ENCODE data around the gene STK39. TPM values are rescaled to one million over a fixed set of nuclear protein-coding genes. Genes with fewer than 3 reads are reported as not detected.

The STK39 gene
- total RNA-seq, 1 experiment from 2014 or later = 15.9 TPM

DNA sequence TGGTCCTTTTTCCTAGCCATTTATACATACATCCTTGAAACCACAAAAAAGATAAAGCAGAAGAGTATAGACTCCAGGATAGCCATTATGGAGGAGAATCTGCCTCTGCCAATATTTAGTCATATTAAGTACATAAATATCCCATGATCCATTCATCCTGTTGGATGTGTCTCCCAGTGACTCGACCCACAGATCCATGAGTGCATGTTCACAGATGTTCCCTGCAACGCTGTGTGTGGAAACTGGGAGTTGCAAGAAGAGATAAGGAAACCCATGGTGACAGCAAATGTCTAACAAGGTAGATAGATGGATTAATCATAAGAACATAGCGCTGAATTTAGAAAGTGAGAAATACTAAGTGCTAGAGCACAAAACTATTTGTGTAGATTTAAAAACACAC is 34.5 kb downstream of the STK39 start:
- Histone ChIP-seq H3K4me1 (ENCODE audit: insufficient read depth, low read length, poor library complexity, severe bottlenecking) (peaks cover 18% of the 10 kb centered on the region), H3K27ac (ENCODE audit: low read depth, low read length, poor library complexity, severe bottlenecking) (no peak overlapping the region), H3K36me3 (ENCODE audit: insufficient read depth, low read length, poor library complexity, severe bottlenecking) (no peaks in the 10 kb centered on the region), H3K9me3 (ENCODE audit: low read depth, low read length, poor library complexity, severe bottlenecking) (no peaks in the 10 kb centered on the region), H3K27me3 (replicated peaks; ENCODE audit: insufficient read depth, low read depth, low read length, poor library complexity) (no peaks in the 10 kb centered on the region), H3K4me3 (ENCODE audit: low read depth, low read length, poor library complexity, severe bottlenecking) (no peak overlapping the region)
- intact Hi-C loops (cut with micrococcal nuclease; ENCODE audit: unreplicated experiment) = no loop called here
- DNase-seq (ENCODE audit: low spot score) = no peak
- no TSS peak for BruUV-seq (replicated peaks)
- CTCF ChIA-PET = no interaction called here
- POLR2A ChIA-PET (ENCODE audit: low non-redundant PET) = interaction anchor here (0.6 kb wide), 1 partner anchor 168 kb away, joined by 4 read pairs; no protein-coding TSS in a partner anchor
- no peak for TF ChIP-seq EZH2 (IDR thresholded peaks at IDR 0.05; ENCODE audit: borderline replicate concordance, low read depth, low read length, poor library complexity, severe bottlenecking)
- TF ChIP-seq, protein P1, sequence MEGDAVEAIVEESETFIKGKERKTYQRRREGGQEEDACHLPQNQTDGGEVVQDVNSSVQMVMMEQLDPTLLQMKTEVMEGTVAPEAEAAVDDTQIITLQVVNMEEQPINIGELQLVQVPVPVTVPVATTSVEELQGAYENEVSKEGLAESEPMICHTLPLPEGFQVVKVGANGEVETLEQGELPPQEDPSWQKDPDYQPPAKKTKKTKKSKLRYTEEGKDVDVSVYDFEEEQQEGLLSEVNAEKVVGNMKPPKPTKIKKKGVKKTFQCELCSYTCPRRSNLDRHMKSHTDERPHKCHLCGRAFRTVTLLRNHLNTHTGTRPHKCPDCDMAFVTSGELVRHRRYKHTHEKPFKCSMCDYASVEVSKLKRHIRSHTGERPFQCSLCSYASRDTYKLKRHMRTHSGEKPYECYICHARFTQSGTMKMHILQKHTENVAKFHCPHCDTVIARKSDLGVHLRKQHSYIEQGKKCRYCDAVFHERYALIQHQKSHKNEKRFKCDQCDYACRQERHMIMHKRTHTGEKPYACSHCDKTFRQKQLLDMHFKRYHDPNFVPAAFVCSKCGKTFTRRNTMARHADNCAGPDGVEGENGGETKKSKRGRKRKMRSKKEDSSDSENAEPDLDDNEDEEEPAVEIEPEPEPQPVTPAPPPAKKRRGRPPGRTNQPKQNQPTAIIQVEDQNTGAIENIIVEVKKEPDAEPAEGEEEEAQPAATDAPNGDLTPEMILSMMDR (conservative IDR thresholded peaks at IDR 0.05; ENCODE audit: low read depth, low read length) = no peak

DNA sequence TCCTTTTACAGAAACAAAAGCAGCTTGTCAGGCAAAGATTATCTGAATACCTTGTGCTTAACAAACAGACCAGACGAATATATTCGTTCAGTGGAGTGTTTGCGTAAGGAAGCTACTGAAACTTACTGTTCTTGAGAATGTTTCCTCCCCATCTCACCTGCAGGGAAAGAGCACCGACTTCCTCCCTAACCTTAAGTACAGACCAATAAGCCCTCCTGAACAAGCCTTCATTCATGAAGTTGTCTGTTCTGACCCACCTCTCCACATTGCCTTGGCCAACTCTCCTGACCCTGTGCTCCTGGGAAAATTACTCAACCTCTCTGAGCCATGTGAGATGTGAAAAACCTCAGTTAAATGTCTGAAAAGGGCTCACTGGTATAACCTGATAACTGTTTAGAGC is 35.2 kb downstream of the STK39 start:
- Histone ChIP-seq H3K4me3 (ENCODE audit: low read depth, low read length, poor library complexity, severe bottlenecking) (no peak overlapping the region), H3K4me1 (ENCODE audit: insufficient read depth, low read length, poor library complexity, severe bottlenecking) (peaks cover 18% of the 10 kb centered on the region), H3K27ac (ENCODE audit: low read depth, low read length, poor library complexity, severe bottlenecking) (no peak overlapping the region), H3K27me3 (replicated peaks; ENCODE audit: insufficient read depth, low read depth, low read length, poor library complexity) (no peaks in the 10 kb centered on the region), H3K9me3 (ENCODE audit: low read depth, low read length, poor library complexity, severe bottlenecking) (no peaks in the 10 kb centered on the region), H3K36me3 (ENCODE audit: insufficient read depth, low read length, poor library complexity, severe bottlenecking) (no peaks in the 10 kb centered on the region)
- CTCF ChIA-PET = no interaction called here
- POLR2A ChIA-PET (ENCODE audit: low non-redundant PET) = interaction anchor here (0.6 kb wide), 1 partner anchor 18 kb away, joined by 4 read pairs; no protein-coding TSS in a partner anchor
- no TSS peak for BruUV-seq (replicated peaks)
- TF ChIP-seq, protein P1 (conservative IDR thresholded peaks at IDR 0.05; ENCODE audit: low read depth, low read length) = no peak
- TF ChIP-seq EZH2 (IDR thresholded peaks at IDR 0.05; ENCODE audit: borderline replicate concordance, low read depth, low read length, poor library complexity, severe bottlenecking) = no peak
- intact Hi-C loops (cut with micrococcal nuclease; ENCODE audit: unreplicated experiment) = no loop called here
- DNase-seq (ENCODE audit: low spot score) = no peak

DNA sequence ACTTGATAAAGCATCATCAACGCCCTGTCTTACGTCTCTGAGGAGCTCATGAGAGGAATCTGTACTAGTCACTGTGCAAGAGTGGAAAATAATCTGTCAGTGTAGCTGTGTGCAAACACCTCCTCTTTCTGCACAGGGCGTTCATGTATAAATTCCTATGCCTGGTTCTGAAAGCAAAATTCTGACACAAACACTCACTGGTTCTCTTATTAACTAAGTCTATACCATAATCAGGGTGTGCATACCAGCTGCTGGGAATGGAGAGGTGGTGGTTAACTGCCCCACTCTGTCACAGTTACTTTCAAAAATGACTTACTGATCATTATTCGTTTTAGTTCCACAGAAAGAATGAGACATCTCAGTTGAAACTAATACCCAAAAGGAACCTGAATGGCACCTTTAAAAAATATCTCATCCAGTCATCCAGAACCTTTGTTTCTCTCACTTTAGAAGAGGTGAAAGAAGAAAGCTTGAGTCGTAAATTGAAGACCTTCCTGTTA is 35.7 kb downstream of the STK39 start:
- TF ChIP-seq, protein P1 (conservative IDR thresholded peaks at IDR 0.05; ENCODE audit: low read depth, low read length) = no peak
- no peak for TF ChIP-seq EZH2 (IDR thresholded peaks at IDR 0.05; ENCODE audit: borderline replicate concordance, low read depth, low read length, poor library complexity, severe bottlenecking)
- BruUV-seq (replicated peaks) = no TSS peak
- POLR2A ChIA-PET (ENCODE audit: low non-redundant PET) = no interaction called here
- DNase-seq (ENCODE audit: low spot score) = no peak
- Histone ChIP-seq H3K9me3 (ENCODE audit: low read depth, low read length, poor library complexity, severe bottlenecking) (no peaks in the 10 kb centered on the region), H3K36me3 (ENCODE audit: insufficient read depth, low read length, poor library complexity, severe bottlenecking) (no peaks in the 10 kb centered on the region), H3K4me1 (ENCODE audit: insufficient read depth, low read length, poor library complexity, severe bottlenecking) (peaks cover 18% of the 10 kb centered on the region), H3K4me3 (ENCODE audit: low read depth, low read length, poor library complexity, severe bottlenecking) (no peak overlapping the region), H3K27ac (ENCODE audit: low read depth, low read length, poor library complexity, severe bottlenecking) (peak overlapping the region; percentile 80), H3K27me3 (replicated peaks; ENCODE audit: insufficient read depth, low read depth, low read length, poor library complexity) (no peaks in the 10 kb centered on the region)
- CTCF ChIA-PET = no interaction called here
- intact Hi-C loops (cut with micrococcal nuclease; ENCODE audit: unreplicated experiment) = no loop called here

Measured in A673 (cell line).